Measurements from ENCODE around the gene ROR2. TPM values are rescaled to one million over a fixed set of nuclear protein-coding genes. Genes with fewer than 3 reads are reported as not detected.

The ROR2 gene
- total and polyA plus RNA-seq, 2 experiments from 2014 or later: 8.1 to 18.8 TPM

DNA sequence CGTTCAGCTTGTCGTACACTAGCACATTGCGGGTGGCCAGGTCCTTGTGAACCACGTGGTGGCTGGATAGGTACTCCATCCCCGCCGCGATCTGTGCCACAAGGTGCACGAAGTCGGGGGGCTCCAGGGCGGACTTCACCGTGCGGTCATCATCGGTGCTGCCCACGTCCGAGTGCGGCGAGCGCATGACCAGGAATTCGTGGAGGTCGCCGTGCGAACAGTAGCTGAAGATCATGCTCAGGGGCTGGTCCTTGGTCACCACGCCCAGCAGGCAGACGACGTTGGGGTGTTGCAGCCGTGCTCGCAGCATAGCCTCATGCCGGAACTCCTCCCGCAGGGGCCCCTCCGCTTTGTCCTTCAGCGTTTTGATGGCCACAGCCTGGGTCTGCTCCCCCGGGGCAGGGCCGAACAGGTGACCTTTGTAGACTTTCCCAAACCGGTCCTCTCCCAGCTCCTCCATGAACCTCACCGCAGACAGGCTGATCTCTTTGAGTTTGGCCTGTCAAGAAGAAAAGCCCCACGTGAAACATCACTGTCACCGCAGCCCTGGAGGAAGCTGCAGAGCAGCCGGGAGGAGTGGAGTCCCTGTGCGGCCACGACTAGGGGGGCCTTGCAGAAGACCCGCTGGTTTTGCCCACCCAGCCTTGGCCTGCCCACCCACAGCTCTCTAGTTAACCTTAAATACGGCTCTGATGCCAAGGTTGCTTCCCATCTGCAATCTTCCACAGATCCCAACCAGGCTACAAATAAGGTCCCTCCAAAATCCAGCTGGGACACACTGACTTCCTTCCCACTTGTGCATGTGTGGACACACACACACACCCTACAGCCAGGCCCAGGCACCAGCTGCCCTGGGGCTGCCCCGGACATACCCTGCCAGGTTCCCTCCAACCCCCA is 225.2 kb downstream of the ROR2 start (continued):
- TF ChIP-seq CREB1 (CRISPR knock-in tag; IDR thresholded peaks at IDR 0.05; ENCODE audit: low read depth) (no peak), POLR2AphosphoS5 (IDR thresholded peaks at IDR 0.05; ENCODE audit: low read depth) (no peak), ETS1 (IDR thresholded peaks at IDR 0.05) (no peak), STAT1 (IDR thresholded peaks at IDR 0.05; ENCODE audit: unreplicated experiment) (no peak), NANOG (IDR thresholded peaks at IDR 0.05; ENCODE audit: borderline replicate concordance) (no peak), EZH2 (IDR thresholded peaks at IDR 0.05; ENCODE audit: low read depth, unreplicated experiment) (no peak)

DNA sequence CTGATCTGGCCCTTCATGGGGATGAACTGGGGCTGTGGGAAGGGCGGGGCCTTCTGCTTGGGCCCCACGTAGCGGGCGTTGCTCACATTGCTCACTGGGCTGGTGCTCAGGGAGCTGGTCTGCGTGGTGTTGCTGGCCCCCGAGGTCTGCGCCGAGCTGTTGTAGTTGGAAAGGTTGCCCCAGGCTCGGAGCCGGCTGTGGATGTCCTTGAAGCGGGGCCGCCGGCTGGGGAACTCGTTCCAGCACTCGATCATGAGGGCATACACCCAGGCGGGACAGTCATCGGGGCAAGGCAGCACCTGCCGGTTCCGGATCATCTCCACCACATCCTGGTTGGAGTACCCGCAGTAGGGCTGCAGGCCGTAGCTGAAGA is 226.0 kb downstream of the ROR2 start:
- H3K27ac Mint-ChIP-seq: no peak overlapping the region
- no peaks in the 10 kb centered on the region for H3K27me3 ChIP-seq (ENCODE audit: insufficient read depth)
- no peaks in the 10 kb centered on the region; the same call in 2 of the 3 replicates for H3K9me3 Mint-ChIP-seq
- no peak overlapping the region for H3K4me3 Mint-ChIP-seq
- DNase-seq (ENCODE audit: low spot score) (no peak), ATAC-seq (no peak)
- no peaks in the 10 kb centered on the region for H3K36me3 ChIP-seq (ENCODE audit: insufficient read depth)
- H3K4me1 ChIP-seq (ENCODE audit: insufficient read depth): peaks cover 5% of the 10 kb centered on the region; the same call in 1 of the 2 replicates
- no peaks in the 10 kb centered on the region for H4K20me1 ChIP-seq (replicated peaks; ENCODE audit: insufficient read depth)
- no peak overlapping the region for H3K4me2 ChIP-seq
- H3F3A ChIP-seq (replicated peaks; ENCODE audit: low read depth): no peaks in the 10 kb centered on the region
- peaks cover 10% of the 10 kb centered on the region for H3K27me3 Mint-ChIP-seq (ENCODE audit: insufficient read depth, low read depth, poor library complexity)
- peaks cover 9% of the 10 kb centered on the region; the same call in 2 of the 3 replicates for H3K4me1 Mint-ChIP-seq
- no peak for TF ChIP-seq STAT1 (IDR thresholded peaks at IDR 0.05; ENCODE audit: unreplicated experiment)
- TF ChIP-seq ZNF331 (CRISPR knock-in tag; IDR thresholded peaks at IDR 0.05; ENCODE audit: low read depth): no peak
- 0 out of 3 replicates have a peak, but pooled peaks cover 3% of the 10 kb centered on the region for H3K36me3 Mint-ChIP-seq (ENCODE audit: low read depth)
- H3K27ac ChIP-seq (ENCODE audit: low read depth): no peak overlapping the region
- H3K4me3 ChIP-seq: no peak overlapping the region
- H3K79me2 ChIP-seq (replicated peaks; ENCODE audit: insufficient read depth): no peaks in the 10 kb centered on the region
- no peak overlapping the region for H2AFZ ChIP-seq
- no peaks in the 10 kb centered on the region for H3K9me2 ChIP-seq (ENCODE audit: insufficient read depth)

- no peaks in the 10 kb centered on the region for H3K9me2 ChIP-seq (ENCODE audit: insufficient read depth)
- TF ChIP-seq JUNB (IDR thresholded peaks at IDR 0.05; ENCODE audit: unreplicated experiment) (no peak), CTCF (conservative IDR thresholded peaks at IDR 0.05; ENCODE audit: low read depth in 2 of 2) (no peak), CREB1 (CRISPR knock-in tag; IDR thresholded peaks at IDR 0.05; ENCODE audit: low read depth) (no peak), STAT1 (IDR thresholded peaks at IDR 0.05; ENCODE audit: unreplicated experiment) (no peak), ETS1 (IDR thresholded peaks at IDR 0.05) (no peak), NANOG (IDR thresholded peaks at IDR 0.05; ENCODE audit: borderline replicate concordance) (no peak), EZH2 (IDR thresholded peaks at IDR 0.05; ENCODE audit: low read depth, unreplicated experiment) (no peak)
These were observed 226.5 kb downstream of the ROR2 start for GRCh38 chr9:91723420-91724067.

More at GRCh38 chr9:91723420-91724067, 226.5 kb downstream of the ROR2 start:
- Histone ChIP-seq H3K79me2 (replicated peaks; ENCODE audit: insufficient read depth) (no peaks in the 10 kb centered on the region), H2AFZ (no peak overlapping the region), H3K4me3 (no peak overlapping the region), H3K4me1 (ENCODE audit: insufficient read depth) (peaks cover 5% of the 10 kb centered on the region; the same call in 1 of the 2 replicates), H3K36me3 (ENCODE audit: insufficient read depth) (no peaks in the 10 kb centered on the region), H3F3A (replicated peaks; ENCODE audit: low read depth) (no peaks in the 10 kb centered on the region), H4K20me1 (replicated peaks; ENCODE audit: insufficient read depth) (no peaks in the 10 kb centered on the region), H3K27ac (ENCODE audit: low read depth) (no peak overlapping the region), H3K27me3 (ENCODE audit: insufficient read depth) (no peaks in the 10 kb centered on the region), H3K4me2 (no peak overlapping the region)
- no peak overlapping the region for H3K27ac Mint-ChIP-seq
- H3K4me1 Mint-ChIP-seq: peaks cover 9% of the 10 kb centered on the region; the same call in 2 of the 3 replicates
- 0 out of 3 replicates have a peak, but pooled peaks cover 3% of the 10 kb centered on the region for H3K36me3 Mint-ChIP-seq (ENCODE audit: low read depth)
- H3K4me3 Mint-ChIP-seq: no peak overlapping the region
- H3K27me3 Mint-ChIP-seq (ENCODE audit: insufficient read depth, low read depth, poor library complexity): peaks cover 10% of the 10 kb centered on the region
- H3K9me3 Mint-ChIP-seq: no peaks in the 10 kb centered on the region; the same call in 2 of the 3 replicates
- DNase-seq (ENCODE audit: low spot score) (no peak), ATAC-seq (no peak)

Measured in GM23338 (cell line).